Coronary artery (tissue), 2 donors: ENCODE measurements around the gene ARHGEF16.
A peak's percentile ranks its signal among the peaks of the same experiment; 100 is the strongest.

Source experiments
- DNase-seq: peaks from one replicate; pipeline ENCODE4 v3.0.0-alpha.2; 2017; ENCODE audit warnings: low spot score
- H3K27ac ChIP-seq, 2 donors: fragments of 200-600 bp; sonication (generic); one replicate each; pipeline ENCODE4 v1.5.1; 2016 to 2019
- H3K4me3 ChIP-seq: fragments of 200-600 bp; sonication (generic); 2 replicates; pipeline ENCODE4 v1.5.1; 2016; ENCODE audit warnings: mild to moderate bottlenecking, moderate library complexity
- TF ChIP-seq, protein P1 (sequence below): fragments of 200-600 bp; sonication (generic); IDR thresholded peaks from one replicate; pipeline ENCODE4 v1.5.1; 2019; ENCODE audit warnings: antibody characterized with exemption

Gene ARHGEF16

DNA sequence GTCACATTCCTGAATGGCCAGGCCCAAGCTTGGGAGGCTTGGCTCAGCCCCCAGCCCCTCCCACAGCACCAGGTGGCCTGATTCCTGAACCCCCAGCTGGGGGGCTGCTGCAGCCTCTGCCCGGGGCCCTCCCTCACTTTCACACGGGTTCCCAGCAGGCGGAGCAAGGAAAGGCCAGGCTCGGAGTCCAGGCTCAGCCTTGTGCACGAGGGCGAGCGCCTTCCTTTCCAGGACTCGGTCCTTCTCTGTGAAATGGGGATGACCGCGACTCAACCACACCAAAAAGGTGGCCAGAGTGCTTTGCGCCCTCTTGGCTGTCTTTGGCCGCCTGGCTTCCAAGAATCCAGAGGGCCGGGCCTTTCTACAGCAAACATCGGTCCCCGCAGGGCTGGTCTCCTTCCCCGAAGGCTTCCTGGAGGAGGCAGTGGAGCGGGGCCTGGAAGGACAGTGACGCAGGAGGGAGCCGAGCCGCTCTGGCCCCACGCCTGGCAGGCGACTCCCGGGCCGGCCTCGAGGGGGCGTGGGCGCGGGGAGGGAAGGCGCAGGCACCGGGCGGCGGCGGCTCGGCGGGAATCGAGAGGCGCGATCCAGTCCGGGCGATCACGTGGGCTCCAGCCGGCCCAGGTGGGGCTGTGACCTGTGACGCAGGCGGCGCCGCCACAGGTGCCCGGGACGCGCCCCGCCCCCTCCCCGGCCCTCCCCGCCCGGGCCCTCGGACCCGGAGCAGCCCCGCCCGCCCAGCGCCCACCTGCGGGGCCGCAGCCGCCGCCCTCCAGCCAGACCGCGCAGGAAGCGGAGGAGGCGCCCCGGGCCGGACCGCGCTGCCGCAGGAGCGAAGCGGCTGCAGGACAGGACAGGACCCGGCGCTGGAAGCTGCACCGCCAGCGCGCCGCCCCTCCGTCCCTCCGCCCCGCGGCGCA lies at the start of gene ARHGEF16:
ARHGEF16 (plus strand) TSS at position 775 of the 920 bp plus-strand sequence. CDS start 8,420 bp downstream, outside the sequence.
- no peak for DNase-seq

DNA sequence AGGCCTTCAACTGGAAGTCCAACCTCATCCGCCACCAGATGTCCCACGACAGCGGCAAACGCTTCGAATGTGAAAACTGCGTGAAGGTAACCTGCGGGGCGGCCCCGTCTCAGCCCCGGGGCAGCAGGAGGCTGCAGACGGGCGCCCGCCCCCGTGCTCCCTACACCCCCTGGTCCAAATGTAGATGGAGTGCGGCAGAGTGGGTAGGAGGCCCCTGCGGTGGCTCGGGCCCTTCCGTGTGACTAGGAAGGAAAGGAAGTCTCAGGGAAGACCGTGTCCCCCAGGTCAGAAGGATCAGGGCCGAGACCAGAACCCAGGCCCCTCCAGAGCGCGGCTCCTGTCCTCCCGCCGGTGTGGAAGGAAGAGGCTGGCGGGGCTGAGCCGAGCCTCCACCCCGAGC lies 49.7 kb upstream of the ARHGEF16 start:
- no peak overlapping the region for H3K27ac ChIP-seq
- DNase-seq = no peak
- no peak overlapping the region for H3K4me3 ChIP-seq
- TF ChIP-seq, protein P1, sequence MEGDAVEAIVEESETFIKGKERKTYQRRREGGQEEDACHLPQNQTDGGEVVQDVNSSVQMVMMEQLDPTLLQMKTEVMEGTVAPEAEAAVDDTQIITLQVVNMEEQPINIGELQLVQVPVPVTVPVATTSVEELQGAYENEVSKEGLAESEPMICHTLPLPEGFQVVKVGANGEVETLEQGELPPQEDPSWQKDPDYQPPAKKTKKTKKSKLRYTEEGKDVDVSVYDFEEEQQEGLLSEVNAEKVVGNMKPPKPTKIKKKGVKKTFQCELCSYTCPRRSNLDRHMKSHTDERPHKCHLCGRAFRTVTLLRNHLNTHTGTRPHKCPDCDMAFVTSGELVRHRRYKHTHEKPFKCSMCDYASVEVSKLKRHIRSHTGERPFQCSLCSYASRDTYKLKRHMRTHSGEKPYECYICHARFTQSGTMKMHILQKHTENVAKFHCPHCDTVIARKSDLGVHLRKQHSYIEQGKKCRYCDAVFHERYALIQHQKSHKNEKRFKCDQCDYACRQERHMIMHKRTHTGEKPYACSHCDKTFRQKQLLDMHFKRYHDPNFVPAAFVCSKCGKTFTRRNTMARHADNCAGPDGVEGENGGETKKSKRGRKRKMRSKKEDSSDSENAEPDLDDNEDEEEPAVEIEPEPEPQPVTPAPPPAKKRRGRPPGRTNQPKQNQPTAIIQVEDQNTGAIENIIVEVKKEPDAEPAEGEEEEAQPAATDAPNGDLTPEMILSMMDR = no peak

More for the DNA sequence above, at the start of gene ARHGEF16:
- H3K27ac ChIP-seq = peak within 1 kb of the TSS in 1 of 2 donors; percentile 28
- TF ChIP-seq, protein P1 = no peak
- peak within 1 kb of the TSS; percentile 80 for H3K4me3 ChIP-seq

DNA sequence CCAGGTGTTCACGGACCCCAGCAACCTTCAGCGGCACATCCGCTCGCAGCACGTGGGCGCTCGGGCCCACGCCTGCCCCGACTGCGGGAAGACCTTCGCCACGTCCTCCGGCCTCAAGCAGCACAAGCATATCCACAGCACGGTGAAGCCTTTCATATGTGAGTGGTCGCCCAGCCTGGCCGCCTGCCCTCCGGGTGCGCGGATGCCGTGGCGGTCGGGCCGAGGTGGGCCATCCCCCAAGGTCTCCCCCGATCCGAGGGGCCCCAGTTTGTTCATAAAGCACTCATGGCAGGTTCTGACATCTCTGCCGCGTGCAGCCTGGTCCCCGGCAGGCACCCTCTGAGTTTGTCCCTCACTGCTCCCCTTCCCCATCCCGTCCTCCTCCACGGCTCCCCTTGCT lies 49.0 kb upstream of the ARHGEF16 start:
- Histone ChIP-seq H3K4me3 (no peak overlapping the region), H3K27ac (no peak overlapping the region)
- TF ChIP-seq, protein P1 = no peak
- DNase-seq = no peak

DNA sequence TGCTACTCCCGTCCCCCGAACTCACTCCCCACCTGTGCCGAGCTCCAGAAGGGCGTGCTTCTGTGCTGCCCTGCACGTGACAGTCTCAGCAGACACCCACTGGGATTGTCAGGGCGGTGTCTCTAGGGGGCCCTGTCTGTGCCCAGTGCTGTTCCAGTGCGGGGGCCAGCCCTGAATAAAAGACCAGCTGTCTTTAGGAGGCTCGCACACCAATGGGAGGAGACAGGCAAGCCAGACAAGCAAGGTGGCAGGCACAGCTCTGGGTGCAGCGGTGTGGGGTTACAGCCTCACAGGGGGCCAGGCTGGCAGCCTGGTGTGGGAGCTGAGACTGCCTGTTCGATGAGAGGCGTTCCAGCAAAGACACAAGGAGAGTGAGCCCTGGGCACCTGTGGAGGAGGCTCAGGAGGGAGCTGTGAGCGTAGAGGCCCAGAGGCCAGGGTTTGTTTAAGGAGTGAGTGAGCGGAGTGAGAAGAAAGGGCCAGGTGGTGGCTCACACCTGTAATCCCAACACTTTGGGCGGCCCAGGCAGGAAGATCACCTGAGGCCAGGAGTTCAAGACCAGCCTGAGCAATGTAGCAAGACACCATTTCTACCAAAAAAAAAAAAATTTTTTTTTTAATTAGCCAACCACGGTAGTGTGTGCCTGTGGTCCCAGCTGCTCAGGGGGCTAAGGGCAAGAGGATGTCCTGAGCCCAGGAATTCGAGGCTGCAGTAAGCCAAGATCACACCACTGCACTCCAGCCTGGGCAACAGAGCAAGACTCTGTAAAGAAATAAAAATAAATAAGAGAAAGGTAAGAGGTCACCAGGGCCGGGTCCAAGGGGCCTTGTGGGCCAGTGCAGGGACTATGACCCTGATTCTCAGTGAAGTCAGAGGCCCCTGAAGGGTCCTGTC lies 48.2 kb upstream of the ARHGEF16 start:
- H3K27ac ChIP-seq = no peak overlapping the region
- TF ChIP-seq, protein P1 = no peak
- no peak for DNase-seq
- H3K4me3 ChIP-seq = no peak overlapping the region

DNA sequence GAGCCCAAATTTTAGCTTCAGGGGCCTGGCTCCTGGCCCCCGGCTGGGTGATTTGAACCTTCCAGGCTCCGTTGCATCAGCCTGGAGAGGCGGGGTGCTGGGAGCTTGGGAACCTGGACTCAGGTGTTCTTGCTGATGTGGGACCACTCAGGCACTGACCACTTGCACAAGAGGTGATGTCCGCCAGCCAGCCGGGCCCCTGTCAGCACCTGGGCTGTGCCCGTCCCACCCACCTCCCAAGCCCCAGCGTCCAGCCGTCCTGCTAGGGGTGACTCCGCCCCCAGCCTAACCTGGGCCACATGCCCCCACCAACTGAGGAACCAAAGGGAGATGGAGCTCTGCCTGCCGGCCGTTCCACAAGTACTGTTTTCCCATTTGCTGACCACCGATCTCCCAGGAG lies 47.4 kb upstream of the ARHGEF16 start:
- H3K27ac ChIP-seq = no peak overlapping the region
- H3K4me3 ChIP-seq = no peak overlapping the region
- DNase-seq = no peak
- TF ChIP-seq, protein P1 = no peak

DNA sequence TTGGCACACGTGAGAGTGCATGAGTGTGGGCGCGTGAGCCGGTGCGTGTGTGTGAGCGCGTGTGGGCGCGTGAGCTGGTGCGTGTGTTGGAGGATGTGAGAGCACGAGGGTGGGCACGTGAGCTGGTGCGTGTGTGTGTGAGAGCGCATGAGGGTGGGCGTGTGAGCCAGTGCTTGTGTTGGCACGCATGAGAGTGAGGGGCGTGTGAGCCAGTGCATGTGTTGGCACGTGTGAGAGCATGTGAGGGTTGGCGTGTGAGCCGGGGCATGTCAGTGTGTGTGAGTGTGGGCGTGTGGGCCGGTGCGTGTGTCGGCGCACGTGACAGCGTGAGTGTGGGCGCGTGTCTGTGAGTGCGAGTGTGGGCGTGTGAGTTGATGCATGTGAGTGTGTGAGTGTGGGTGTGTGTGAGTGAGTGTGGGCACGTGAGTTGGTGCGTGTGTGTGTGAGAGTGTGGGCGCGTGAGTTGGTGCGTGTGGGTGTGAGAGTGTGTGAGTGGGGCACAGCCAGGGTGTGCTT lies 45.7 kb upstream of the ARHGEF16 start:
- peak overlapping the region in 1 of 2 donors; percentile 54 for H3K27ac ChIP-seq
- TF ChIP-seq, protein P1 = no peak
- no peak overlapping the region for H3K4me3 ChIP-seq
- DNase-seq = no peak
